Measurements from ENCODE around the gene CNTNAP2. TPM values are rescaled to one million over a fixed set of nuclear protein-coding genes. Genes with fewer than 3 reads are reported as not detected.

Gene CNTNAP2
- total and polyA plus RNA-seq, 4 donors: 0.14 to 2.3 (median 1.1) TPM

- Histone ChIP-seq H3K4me3 (ENCODE audit: low read depth in 1 of 3, low read length in 3 of 3) (no peak overlapping the region), H3K27me3 (ENCODE audit: control insufficient read depth in 4 of 4, insufficient read depth in 4 of 4, low read length in 3 of 4) (no peaks in the 10 kb centered on the region), H3K9ac (ENCODE audit: low read depth in 1 of 2, low read length in 2 of 2) (no peak overlapping the region), H3K36me3 (ENCODE audit: control insufficient read depth in 4 of 4, insufficient read depth in 3 of 4, low read depth in 1 of 4, low read length in 3 of 4) (no peaks in the 10 kb centered on the region), H3K27ac (ENCODE audit: low read depth in 1 of 2, low read length in 2 of 2) (no peak overlapping the region), H3K9me3 (ENCODE audit: control insufficient read depth in 4 of 4, low read length in 3 of 4) (no peaks in the 10 kb centered on the region), H3K4me1 (ENCODE audit: control insufficient read depth in 4 of 4, insufficient read depth in 4 of 4, low read length in 3 of 4) (no peaks in the 10 kb centered on the region)
- TF ChIP-seq RXRA (IDR thresholded peaks at IDR 0.05): no peak
- no peak for TF ChIP-seq ATF3 (IDR thresholded peaks at IDR 0.05)
- no peak for TF ChIP-seq GABPA (IDR thresholded peaks at IDR 0.05 in 1 of 2, conservative IDR thresholded peaks at IDR 0.05 in 1 of 2)
- no peak for TF ChIP-seq RAD21 (IDR thresholded peaks at IDR 0.05)
- TF ChIP-seq, protein P1, sequence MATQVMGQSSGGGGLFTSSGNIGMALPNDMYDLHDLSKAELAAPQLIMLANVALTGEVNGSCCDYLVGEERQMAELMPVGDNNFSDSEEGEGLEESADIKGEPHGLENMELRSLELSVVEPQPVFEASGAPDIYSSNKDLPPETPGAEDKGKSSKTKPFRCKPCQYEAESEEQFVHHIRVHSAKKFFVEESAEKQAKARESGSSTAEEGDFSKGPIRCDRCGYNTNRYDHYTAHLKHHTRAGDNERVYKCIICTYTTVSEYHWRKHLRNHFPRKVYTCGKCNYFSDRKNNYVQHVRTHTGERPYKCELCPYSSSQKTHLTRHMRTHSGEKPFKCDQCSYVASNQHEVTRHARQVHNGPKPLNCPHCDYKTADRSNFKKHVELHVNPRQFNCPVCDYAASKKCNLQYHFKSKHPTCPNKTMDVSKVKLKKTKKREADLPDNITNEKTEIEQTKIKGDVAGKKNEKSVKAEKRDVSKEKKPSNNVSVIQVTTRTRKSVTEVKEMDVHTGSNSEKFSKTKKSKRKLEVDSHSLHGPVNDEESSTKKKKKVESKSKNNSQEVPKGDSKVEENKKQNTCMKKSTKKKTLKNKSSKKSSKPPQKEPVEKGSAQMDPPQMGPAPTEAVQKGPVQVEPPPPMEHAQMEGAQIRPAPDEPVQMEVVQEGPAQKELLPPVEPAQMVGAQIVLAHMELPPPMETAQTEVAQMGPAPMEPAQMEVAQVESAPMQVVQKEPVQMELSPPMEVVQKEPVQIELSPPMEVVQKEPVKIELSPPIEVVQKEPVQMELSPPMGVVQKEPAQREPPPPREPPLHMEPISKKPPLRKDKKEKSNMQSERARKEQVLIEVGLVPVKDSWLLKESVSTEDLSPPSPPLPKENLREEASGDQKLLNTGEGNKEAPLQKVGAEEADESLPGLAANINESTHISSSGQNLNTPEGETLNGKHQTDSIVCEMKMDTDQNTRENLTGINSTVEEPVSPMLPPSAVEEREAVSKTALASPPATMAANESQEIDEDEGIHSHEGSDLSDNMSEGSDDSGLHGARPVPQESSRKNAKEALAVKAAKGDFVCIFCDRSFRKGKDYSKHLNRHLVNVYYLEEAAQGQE (IDR thresholded peaks at IDR 0.05): no peak
- DNase-seq (ENCODE audit: low spot score): no peak
- 86% methylated on average over 8 of the region's 8 CpGs for WGBS
These were observed 2215.9 kb downstream of the CNTNAP2 start for GRCh38 chr7:148332191-148333186.

DNA sequence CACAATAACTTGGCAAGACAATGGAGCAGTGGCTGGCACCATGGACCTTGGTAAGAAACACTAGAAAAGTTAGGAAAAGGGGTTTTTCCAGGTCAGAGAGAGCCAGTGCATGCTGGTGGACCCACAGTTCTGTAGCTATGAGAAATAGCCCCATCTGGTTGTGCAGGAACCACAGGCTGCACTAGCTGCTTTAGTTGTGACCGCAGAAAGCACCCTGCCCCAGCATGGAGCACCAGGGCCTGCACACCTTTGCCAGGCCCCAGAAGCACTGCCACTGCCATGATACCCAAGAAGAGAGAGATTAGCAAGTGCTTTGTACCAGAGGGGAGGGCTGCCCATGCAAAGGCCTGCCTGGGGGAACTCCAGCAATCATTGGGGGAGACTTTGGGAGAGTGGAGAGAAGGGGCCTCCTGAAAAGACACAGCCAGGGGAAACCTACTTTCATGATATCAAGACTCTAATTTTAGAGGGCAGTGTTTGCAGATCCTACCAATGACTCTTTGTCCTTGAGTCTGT is 2217.9 kb downstream of the CNTNAP2 start:
- no peak overlapping the region for H3K9ac ChIP-seq (ENCODE audit: low read depth in 1 of 2, low read length in 2 of 2)
- no peaks in the 10 kb centered on the region for H3K9me3 ChIP-seq (ENCODE audit: control insufficient read depth in 4 of 4, low read length in 3 of 4)
- TF ChIP-seq HNF4A (conservative IDR thresholded peaks at IDR 0.05) (no peak), JUND (IDR thresholded peaks at IDR 0.05) (no peak)
- no peaks in the 10 kb centered on the region for H3K27me3 ChIP-seq (ENCODE audit: control insufficient read depth in 4 of 4, insufficient read depth in 4 of 4, low read length in 3 of 4)
- peaks cover 2 to 7% (median 4%) of the 10 kb centered on the region in 4 donors for H3K4me1 ChIP-seq (ENCODE audit: control insufficient read depth in 4 of 4, insufficient read depth in 4 of 4, low read length in 3 of 4)
- no peak overlapping the region for H3K27ac ChIP-seq (ENCODE audit: low read depth in 1 of 2, low read length in 2 of 2)
- 96% methylated on average over 1 of the region's 1 CpG for WGBS
- H3K4me3 ChIP-seq (ENCODE audit: low read depth in 1 of 3, low read length in 3 of 3): no peak overlapping the region
- no peak for DNase-seq (ENCODE audit: low spot score)
- no peaks in the 10 kb centered on the region for H3K36me3 ChIP-seq (ENCODE audit: control insufficient read depth in 4 of 4, insufficient read depth in 3 of 4, low read depth in 1 of 4, low read length in 3 of 4)

DNA sequence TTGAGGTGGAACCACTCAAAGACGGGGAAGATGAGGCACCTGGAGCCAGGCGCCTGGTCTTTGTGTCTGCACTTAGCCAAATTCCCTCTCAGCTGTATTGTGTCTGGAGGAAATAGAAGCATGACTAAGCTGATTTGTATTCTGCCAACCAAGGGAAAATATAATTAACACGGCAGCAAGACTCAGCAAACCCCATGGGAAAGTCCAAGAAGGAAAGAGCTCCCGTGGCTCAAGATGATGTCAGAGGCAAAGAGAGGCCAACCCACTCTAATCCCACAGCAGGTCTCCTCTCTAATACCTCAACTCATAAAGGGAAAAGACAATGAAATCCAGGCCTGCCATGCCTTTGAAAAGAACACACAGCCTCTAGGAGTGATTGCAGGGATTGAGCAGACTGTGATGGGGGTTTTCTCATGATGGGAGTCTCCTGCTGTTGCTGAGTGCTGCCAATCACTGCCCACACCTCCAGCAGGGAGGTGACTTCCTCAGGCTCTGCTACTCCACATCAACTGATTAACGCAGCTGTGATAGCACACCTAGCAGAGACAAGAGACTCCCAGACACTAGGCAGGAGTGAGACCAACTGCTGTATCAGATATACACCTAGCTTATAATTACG is 2218.5 kb downstream of the CNTNAP2 start:
- no peak overlapping the region for H3K27ac ChIP-seq (ENCODE audit: low read depth in 1 of 2, low read length in 2 of 2)
- no peaks in the 10 kb centered on the region for H3K36me3 ChIP-seq (ENCODE audit: control insufficient read depth in 4 of 4, insufficient read depth in 3 of 4, low read depth in 1 of 4, low read length in 3 of 4)
- 61% methylated on average over 6 of the region's 6 CpGs for WGBS
- no peak overlapping the region for H3K9ac ChIP-seq (ENCODE audit: low read depth in 1 of 2, low read length in 2 of 2)
- H3K4me3 ChIP-seq (ENCODE audit: low read depth in 1 of 3, low read length in 3 of 3): no peak overlapping the region
- TF ChIP-seq JUND (IDR thresholded peaks at IDR 0.05): no peak
- TF ChIP-seq RAD21 (IDR thresholded peaks at IDR 0.05): no peak
- no peak for TF ChIP-seq ATF3 (IDR thresholded peaks at IDR 0.05)
- TF ChIP-seq FOXA2 (IDR thresholded peaks at IDR 0.05): no peak
- no peak for TF ChIP-seq GABPA (IDR thresholded peaks at IDR 0.05 in 1 of 2, conservative IDR thresholded peaks at IDR 0.05 in 1 of 2)
- peaks cover 2 to 11% (median 7%) of the 10 kb centered on the region in 4 donors for H3K4me1 ChIP-seq (ENCODE audit: control insufficient read depth in 4 of 4, insufficient read depth in 4 of 4, low read length in 3 of 4)
- no peaks in the 10 kb centered on the region for H3K9me3 ChIP-seq (ENCODE audit: control insufficient read depth in 4 of 4, low read length in 3 of 4)
- H3K27me3 ChIP-seq (ENCODE audit: control insufficient read depth in 4 of 4, insufficient read depth in 4 of 4, low read length in 3 of 4): no peaks in the 10 kb centered on the region
- no peak for DNase-seq (ENCODE audit: low spot score)
